Measurements from ENCODE around the gene FAM83F.

The FAM83F gene

GRCh38 chr22:40065981-40066380, 71.2 kb downstream of the FAM83F start:
- no peak for DNase-seq (ENCODE audit: low spot score)

GRCh38 chr22:40067639-40068038, 72.9 kb downstream of the FAM83F start:
- DNase-seq (ENCODE audit: low spot score): no peak

GRCh38 chr22:40070701-40071100, 75.9 kb downstream of the FAM83F start:
- no peak for DNase-seq (ENCODE audit: low spot score)

- no peak for DNase-seq (ENCODE audit: low spot score)
These were observed 77.0 kb downstream of the FAM83F start for GRCh38 chr22:40071720-40072119.

GRCh38 chr22:40076702-40077645, 82.2 kb downstream of the FAM83F start:
- no peak for DNase-seq (ENCODE audit: low spot score)

GRCh38 chr22:40077646-40078016, 82.9 kb downstream of the FAM83F start:
- DNase-seq (ENCODE audit: low spot score): no peak

- DNase-seq (ENCODE audit: low spot score): no peak
These were observed 86.9 kb downstream of the FAM83F start for GRCh38 chr22:40081662-40082061.

- DNase-seq (ENCODE audit: low spot score): no peak
These were observed 87.4 kb downstream of the FAM83F start for GRCh38 chr22:40082184-40082583.

GRCh38 chr22:40083794-40084193, 89.0 kb downstream of the FAM83F start:
- DNase-seq (ENCODE audit: low spot score): peak; percentile 10

GRCh38 chr22:40084246-40084645, 89.5 kb downstream of the FAM83F start:
- DNase-seq (ENCODE audit: low spot score): no peak

- DNase-seq (ENCODE audit: low spot score): no peak
These were observed 94.1 kb downstream of the FAM83F start for GRCh38 chr22:40088818-40089217.
